SJSA1 (cell line): ENCODE results near the gene DIP2C. TPM values are rescaled to one million over a fixed set of nuclear protein-coding genes. Genes with fewer than 3 reads are reported as not detected.
"Not testable (repeated sequence)": the region's sequence is repeated elsewhere in the genome, so short reads cannot be mapped to it uniquely, and the experiment has no call there.

Source experiments
- DNase-seq, 2 experiments: peaks; one replicate each; pipeline ENCODE4 v3.0.0-alpha.2; 2015 to 2020; ENCODE audit warnings: low spot score in 2 of 2, low read depth in 1 of 2
- H3K27ac ChIP-seq: fragments of 250-450 bp; sonication (Bioruptor Pico); 2 replicates; pipeline ENCODE4 v1.5.1; 2020; ENCODE audit warnings: mild to moderate bottlenecking, moderate library complexity
- H3K27me3 ChIP-seq: fragments of 250-450 bp; sonication (Bioruptor Pico); replicated peaks from 2 replicates; pipeline ENCODE4 v1.5.1; 2020; ENCODE audit warnings: mild to moderate bottlenecking, moderate library complexity
- H3K36me3 ChIP-seq: fragments of 250-450 bp; sonication (Bioruptor Pico); 2 replicates; pipeline ENCODE4 v1.5.1; 2020; ENCODE audit warnings: mild to moderate bottlenecking
- H3K4me1 ChIP-seq: fragments of 250-450 bp; sonication (Bioruptor Pico); replicated peaks from 2 replicates; pipeline ENCODE4 v1.6.1; 2021; ENCODE audit warnings: mild to moderate bottlenecking
- H3K4me3 ChIP-seq: fragments of 250-450 bp; sonication (Bioruptor Pico); 2 replicates; pipeline ENCODE4 v1.5.1; 2020; ENCODE audit warnings: mild to moderate bottlenecking
- H3K9me3 ChIP-seq: fragments of 250-450 bp; sonication (Bioruptor Pico); replicated peaks from 2 replicates; pipeline ENCODE4 v1.5.1; 2020; ENCODE audit warnings: mild to moderate bottlenecking
- total RNA-seq: library from RNA; depleted of rRNA; stranded (reverse); fragments of >200 nt; shearing (Covaris generic); gene quantifications from 2 replicates; pipeline ENCODE4 v1.2.3, GENCODE V29; 2014

DIP2C gene
- total RNA-seq, 1 experiment from 2014 or later = 17.5 TPM

DNA sequence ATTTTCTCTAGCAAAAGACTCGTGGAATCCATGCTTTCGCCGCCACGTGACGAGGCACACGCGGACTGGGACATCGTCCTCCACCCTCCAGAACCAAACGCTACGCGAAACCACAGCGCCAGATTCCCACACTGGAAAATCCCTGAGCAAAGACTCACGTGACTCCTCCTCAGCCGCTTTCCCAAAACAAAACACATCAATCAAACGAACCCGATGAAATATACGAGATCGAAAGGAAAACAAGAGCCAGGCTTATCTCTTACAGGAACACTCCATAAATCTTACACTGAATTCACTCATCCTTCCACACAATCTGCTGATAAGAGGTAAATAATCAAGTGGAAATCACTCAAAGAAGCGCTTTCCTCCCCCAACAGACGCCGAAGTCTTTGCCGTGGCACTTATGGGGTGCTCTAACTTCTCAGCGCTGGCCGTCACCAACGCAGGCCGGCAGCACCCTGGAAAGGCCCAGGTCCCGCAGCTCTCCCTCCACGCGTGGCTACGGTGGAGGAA is 23.8 kb downstream of the DIP2C start:
- Histone ChIP-seq H3K9me3 (0 out of 2 replicates have a peak, but pooled peaks cover 6% of the 10 kb centered on the region), H3K27me3 (no peaks in the 10 kb centered on the region), H3K4me3 (no peak overlapping the region), H3K27ac (no peak overlapping the region), H3K4me1 (peaks cover 6% of the 10 kb centered on the region; the same call in 1 of the 2 replicates), H3K36me3 (peaks cover 13% of the 10 kb centered on the region)
- DNase-seq = no peak

DNA sequence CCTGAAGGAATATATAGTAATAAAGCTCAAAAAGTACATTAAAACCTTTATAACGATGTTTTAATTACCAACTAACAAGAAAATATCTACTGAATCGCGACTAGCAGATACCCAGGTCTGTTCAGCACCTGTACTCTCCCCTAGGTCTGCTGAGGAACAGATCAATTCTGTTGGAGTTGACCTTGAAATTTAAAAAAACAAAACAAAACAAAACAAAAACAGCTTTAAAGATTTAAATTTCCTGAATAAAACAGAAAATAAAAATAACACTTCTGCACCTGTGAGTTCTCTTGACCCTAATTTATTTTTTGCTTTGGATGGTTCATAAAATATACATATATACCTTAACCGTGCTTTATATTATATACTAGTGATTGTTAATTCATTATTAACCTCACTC is 24.6 kb downstream of the DIP2C start:
- 0 out of 2 replicates have a peak, but pooled peaks cover 6% of the 10 kb centered on the region for H3K9me3 ChIP-seq
- H3K27ac ChIP-seq = no peak overlapping the region
- no peak overlapping the region for H3K4me3 ChIP-seq
- H3K4me1 ChIP-seq = peaks cover 3% of the 10 kb centered on the region; the same call in 1 of the 2 replicates
- peaks cover 10% of the 10 kb centered on the region for H3K36me3 ChIP-seq
- H3K27me3 ChIP-seq = no peaks in the 10 kb centered on the region
- no peak for DNase-seq

DNA sequence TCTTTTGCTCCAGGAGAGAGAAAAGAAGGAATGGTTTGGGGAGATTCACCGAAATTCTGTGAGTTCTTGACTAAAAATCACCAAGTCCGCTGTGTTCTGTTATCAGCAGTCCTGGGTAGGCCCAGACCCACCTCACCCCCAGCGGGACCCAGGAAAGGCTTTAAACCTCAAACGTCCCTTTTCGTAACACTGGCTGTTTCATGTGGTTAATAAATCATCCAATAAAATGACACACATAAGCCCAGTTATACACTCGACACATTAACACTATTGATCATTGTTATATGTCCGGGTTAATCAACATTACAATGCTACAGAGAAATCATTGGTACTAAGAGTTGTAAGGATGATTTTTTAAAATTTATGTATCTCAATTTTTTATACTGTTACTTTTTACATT is 25.2 kb downstream of the DIP2C start:
- H3K4me3 ChIP-seq = no peak overlapping the region
- H3K9me3 ChIP-seq = 0 out of 2 replicates have a peak, but pooled peaks cover 6% of the 10 kb centered on the region
- H3K36me3 ChIP-seq = peaks cover 9% of the 10 kb centered on the region
- H3K27ac ChIP-seq = no peak overlapping the region
- no peaks in the 10 kb centered on the region for H3K27me3 ChIP-seq
- DNase-seq = no peak
- H3K4me1 ChIP-seq = peaks cover 6% of the 10 kb centered on the region; the same call in 1 of the 2 replicates

GRCh38 chr10:663831-664251 is 25.6 kb downstream of the DIP2C start:
- DNase-seq = peak in 1 of 2 experiments; percentile 29
- no peak overlapping the region for H3K4me3 ChIP-seq
- H3K9me3 ChIP-seq = 0 out of 2 replicates have a peak, but pooled peaks cover 6% of the 10 kb centered on the region
- H3K27ac ChIP-seq = no peak overlapping the region
- H3K27me3 ChIP-seq = no peaks in the 10 kb centered on the region
- peaks cover 13% of the 10 kb centered on the region for H3K36me3 ChIP-seq
- peaks cover 10% of the 10 kb centered on the region; the same call in 1 of the 2 replicates for H3K4me1 ChIP-seq

DNA sequence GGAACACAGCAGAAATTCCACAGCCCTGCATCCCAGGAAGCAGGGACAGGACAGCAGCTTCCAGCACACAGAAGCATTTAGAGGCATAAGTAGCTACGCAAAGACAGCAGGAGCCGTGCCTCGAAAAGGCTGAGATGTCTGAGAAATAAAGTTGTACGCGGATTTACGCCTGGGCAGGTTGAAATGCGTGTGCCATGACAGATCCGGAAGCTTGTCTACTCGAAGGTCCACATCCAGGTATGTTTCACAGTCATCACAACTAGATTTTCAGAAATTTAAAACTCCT is 26.1 kb downstream of the DIP2C start:
- Histone ChIP-seq H3K27ac (no peak overlapping the region), H3K4me3 (no peak overlapping the region), H3K36me3 (peaks cover 14% of the 10 kb centered on the region), H3K27me3 (no peaks in the 10 kb centered on the region), H3K4me1 (peaks cover 10% of the 10 kb centered on the region; the same call in 1 of the 2 replicates), H3K9me3 (0 out of 2 replicates have a peak, but pooled peaks cover 6% of the 10 kb centered on the region)
- no peak for DNase-seq

DNA sequence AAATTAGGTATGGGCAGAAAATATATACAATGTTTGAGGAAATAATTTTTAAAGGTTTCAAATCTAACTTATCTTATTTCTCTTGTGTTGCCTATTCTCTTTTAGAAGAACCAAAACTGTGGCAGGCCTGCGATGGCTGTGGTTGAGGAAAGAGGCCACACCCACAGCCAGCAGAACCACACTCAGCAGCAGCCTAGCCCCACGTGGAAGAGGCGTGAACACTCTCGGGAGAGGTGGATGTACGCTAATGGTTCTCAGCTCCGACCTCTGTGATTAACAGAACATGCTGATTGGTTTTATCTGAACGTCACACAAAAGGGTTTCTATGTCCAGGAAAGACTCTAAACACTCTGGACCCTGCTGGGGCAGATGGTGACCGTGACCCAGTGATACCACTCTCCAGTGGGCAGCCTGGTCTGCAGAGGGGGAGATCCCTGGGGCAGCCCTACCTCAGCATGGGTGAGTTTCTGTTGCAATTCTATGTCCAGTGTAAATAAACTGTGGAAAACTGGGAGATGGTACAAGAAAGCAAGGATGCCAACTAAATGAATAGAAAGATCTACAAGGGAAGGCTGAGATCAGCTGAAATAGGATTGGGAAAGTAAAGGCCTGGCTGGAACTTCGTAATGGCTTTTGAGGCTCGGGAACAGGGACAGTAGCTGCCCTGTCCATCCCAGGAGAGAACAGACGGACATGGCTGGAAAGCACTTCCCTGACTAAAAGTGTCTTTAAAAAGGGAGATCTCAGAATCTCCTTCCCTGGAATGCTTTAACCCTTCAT is 26.6 kb downstream of the DIP2C start:
- H3K27me3 ChIP-seq = no peaks in the 10 kb centered on the region
- H3K27ac ChIP-seq = no peak overlapping the region
- H3K4me3 ChIP-seq = no peak overlapping the region
- peaks cover 11% of the 10 kb centered on the region for H3K36me3 ChIP-seq
- DNase-seq = no peak
- H3K4me1 ChIP-seq = peaks cover 10% of the 10 kb centered on the region; the same call in 1 of the 2 replicates
- 0 out of 2 replicates have a peak, but pooled peaks cover 5% of the 10 kb centered on the region for H3K9me3 ChIP-seq

- Histone ChIP-seq H3K9me3 (no peaks in the 10 kb centered on the region), H3K36me3 (peaks cover 5% of the 10 kb centered on the region), H3K27me3 (no peaks in the 10 kb centered on the region), H3K27ac (no peak overlapping the region), H3K4me1 (peaks cover 10% of the 10 kb centered on the region; the same call in 1 of the 2 replicates), H3K4me3 (no peak overlapping the region)
- DNase-seq = no peak
Observed at GRCh38 chr10:662223-662605, 27.3 kb downstream of the DIP2C start.

DNA sequence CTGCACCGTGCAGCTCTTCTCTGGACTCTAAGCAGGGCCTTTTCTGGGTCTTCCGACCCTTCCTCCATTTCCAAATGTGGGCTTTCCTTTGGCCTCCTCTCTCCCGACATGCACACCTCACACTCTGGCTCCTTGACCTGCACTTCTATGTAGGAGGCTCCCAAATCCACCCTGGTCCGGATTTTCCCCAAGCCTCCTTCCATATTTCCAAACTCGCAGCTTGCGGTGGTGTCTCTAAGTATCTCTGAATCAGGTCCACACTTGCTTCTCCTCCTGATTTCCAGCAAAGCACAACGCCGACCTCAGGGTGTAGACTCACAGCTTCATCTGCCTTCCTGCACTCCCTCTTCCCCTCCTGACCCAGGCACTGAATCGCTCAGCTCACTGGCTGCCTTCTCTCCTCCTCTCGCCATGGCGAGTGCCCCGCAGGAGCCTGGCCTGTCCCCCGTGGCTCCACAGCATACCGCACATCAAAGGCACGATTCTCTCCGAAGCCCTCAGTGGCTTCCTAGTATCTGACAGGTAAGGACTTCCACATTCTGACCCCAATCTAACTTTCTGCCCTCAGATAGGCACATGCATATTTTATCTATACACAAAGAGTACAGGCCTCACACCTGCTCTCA is 27.8 kb downstream of the DIP2C start:
- H3K4me3 ChIP-seq = no peak overlapping the region
- peaks cover 5% of the 10 kb centered on the region for H3K36me3 ChIP-seq
- H3K4me1 ChIP-seq = peaks cover 10% of the 10 kb centered on the region; the same call in 1 of the 2 replicates
- H3K27ac ChIP-seq = no peak overlapping the region
- no peaks in the 10 kb centered on the region for H3K9me3 ChIP-seq
- no peaks in the 10 kb centered on the region for H3K27me3 ChIP-seq
- no peak for DNase-seq

- no peak for DNase-seq
- peaks cover 5% of the 10 kb centered on the region for H3K36me3 ChIP-seq
- no peak overlapping the region for H3K27ac ChIP-seq
- no peaks in the 10 kb centered on the region for H3K27me3 ChIP-seq
- H3K9me3 ChIP-seq = no peaks in the 10 kb centered on the region
- H3K4me1 ChIP-seq = peaks cover 10% of the 10 kb centered on the region; the same call in 1 of the 2 replicates
- no peak overlapping the region for H3K4me3 ChIP-seq
Observed at GRCh38 chr10:660970-661596, 28.4 kb downstream of the DIP2C start.

DNA sequence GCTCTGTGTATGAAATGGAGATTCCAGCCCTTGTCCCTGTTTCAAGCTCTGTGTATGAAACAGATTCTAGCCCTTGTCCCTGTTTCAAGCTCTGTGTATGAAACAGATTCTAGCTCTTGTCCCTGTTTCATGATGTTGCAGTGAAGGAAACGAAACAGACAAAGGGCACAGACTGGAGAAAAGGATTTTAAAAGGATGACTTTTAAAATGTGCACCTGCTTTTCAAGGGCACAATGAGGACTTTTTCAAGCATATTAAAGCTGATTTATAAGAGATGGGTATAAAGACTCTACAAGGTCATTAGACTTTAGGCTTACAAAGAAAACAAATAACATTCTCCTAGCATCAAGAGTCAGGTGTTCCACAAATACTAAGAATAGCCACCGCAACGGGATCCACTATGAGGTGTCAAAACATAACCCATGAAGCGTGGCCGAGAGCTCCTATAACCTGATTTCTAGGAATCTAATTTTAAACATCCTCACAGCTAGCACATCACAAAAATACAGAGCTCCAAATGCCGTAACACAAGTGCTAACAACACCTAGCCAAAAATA is 29.0 kb downstream of the DIP2C start:
- peak in 1 of 2 experiments; percentile 8 for DNase-seq
- peaks cover 10% of the 10 kb centered on the region; the same call in 1 of the 2 replicates for H3K4me1 ChIP-seq
- no peak overlapping the region for H3K4me3 ChIP-seq
- H3K27ac ChIP-seq = no peak overlapping the region
- no peaks in the 10 kb centered on the region for H3K27me3 ChIP-seq
- no peaks in the 10 kb centered on the region for H3K9me3 ChIP-seq
- H3K36me3 ChIP-seq = peaks cover 5% of the 10 kb centered on the region

DNA sequence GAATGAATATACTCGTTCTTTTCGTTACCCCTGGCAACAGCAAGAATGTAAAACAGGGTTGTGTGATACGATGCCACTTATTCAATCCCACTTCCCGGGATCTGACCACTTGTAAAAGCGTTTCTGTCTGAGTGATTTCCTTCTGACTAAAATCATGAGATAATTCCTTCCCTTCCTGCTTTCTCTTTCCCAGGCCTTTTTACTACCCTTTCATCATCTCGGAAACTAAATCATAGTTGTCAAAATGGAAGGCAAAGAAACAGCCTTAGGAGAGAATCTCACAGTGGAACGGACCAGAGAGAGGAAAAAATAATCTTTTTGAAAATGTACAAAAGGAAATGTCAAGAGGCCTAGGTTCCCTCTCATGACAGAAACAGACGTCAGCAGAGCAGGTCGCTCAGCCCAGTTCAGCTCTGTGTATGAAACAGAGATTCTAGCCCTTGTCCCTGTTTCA is 29.8 kb downstream of the DIP2C start:
- peak overlapping the region; percentile 66 for H3K27ac ChIP-seq
- peaks cover 5% of the 10 kb centered on the region for H3K36me3 ChIP-seq
- no peaks in the 10 kb centered on the region for H3K27me3 ChIP-seq
- peaks cover 10% of the 10 kb centered on the region for H3K4me1 ChIP-seq
- H3K9me3 ChIP-seq = no peaks in the 10 kb centered on the region
- no peak overlapping the region for H3K4me3 ChIP-seq
- DNase-seq = peak in 1 of 2 experiments; percentile 28

- peaks cover 21% of the 10 kb centered on the region for H3K4me1 ChIP-seq
- H3K36me3 ChIP-seq, H3K4me3 ChIP-seq, DNase-seq, H3K27me3 ChIP-seq, H3K9me3 ChIP-seq, H3K27ac ChIP-seq: not testable (repeated sequence)
Observed at GRCh38 chr10:657816-658350, 31.6 kb downstream of the DIP2C start.

DNA sequence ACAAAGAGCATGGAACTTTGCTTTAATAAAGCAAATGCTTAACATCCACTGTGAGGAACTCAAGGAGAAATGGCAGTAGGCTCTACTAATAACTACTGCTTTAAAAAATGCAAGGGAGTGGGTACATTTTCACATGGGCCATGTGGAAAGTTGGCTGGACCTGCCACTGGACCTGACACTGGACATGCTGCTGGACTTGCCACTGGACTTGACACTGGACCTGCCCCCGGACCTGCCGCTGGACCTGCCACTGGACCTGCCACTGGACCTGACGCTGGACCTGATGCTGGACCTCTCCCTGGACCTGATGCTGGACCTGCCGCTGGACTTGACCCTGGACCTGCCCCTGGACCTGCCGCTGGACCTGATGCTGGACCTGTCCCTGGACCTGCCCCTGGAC is 32.6 kb downstream of the DIP2C start:
- H3K27me3 ChIP-seq = no peaks in the 10 kb centered on the region
- no peaks in the 10 kb centered on the region for H3K9me3 ChIP-seq
- H3K4me3 ChIP-seq = no peak overlapping the region
- H3K27ac ChIP-seq = no peak overlapping the region
- H3K36me3 ChIP-seq = peaks cover 9% of the 10 kb centered on the region
- peaks cover 26% of the 10 kb centered on the region for H3K4me1 ChIP-seq
- DNase-seq = no peak
